Keratinocyte (primary cell): Measurements from ENCODE around the gene SLC44A1. TPM values are rescaled to one million over a fixed set of nuclear protein-coding genes. Genes with fewer than 3 reads are reported as not detected.

Experiments used
- DNase-seq: peaks from one replicate; pipeline ENCODE4 v3.0.0-alpha.2; 2011; ENCODE audit warnings: low read depth, missing footprints, low spot score
- FAIRE-seq: peaks from 2 replicates; lab custom pipeline; 2011; peaks lifted over from hg19 to GRCh38; lab: Jason Lieb, UNC
- H2AFZ ChIP-seq: 2 replicates; pipeline ENCODE4 v1.6.0; 2012; ENCODE audit warnings: low read length, control low read depth, inconsistent platforms; ENCODE audit not compliant: control insufficient read depth
- H3K27ac ChIP-seq: 2 replicates; pipeline ENCODE4 v1.5.1; 2011; ENCODE audit warnings: low read length; ENCODE audit not compliant: control insufficient read depth, insufficient read depth
- H3K27me3 ChIP-seq: 3 replicates; pipeline ENCODE4 v1.6.0; 2011; ENCODE audit warnings: low read length; ENCODE audit not compliant: control insufficient read depth, insufficient read depth; ENCODE audit errors: extremely low read depth
- H3K36me3 ChIP-seq, 2 experiments: 2 replicates in 1 of 2; 3 replicates in 1 of 2; pipeline ENCODE4 v1.5.1; 2011; ENCODE audit warnings: low read length in 2 of 2, mild to moderate bottlenecking in 1 of 2; ENCODE audit not compliant: control insufficient read depth in 2 of 2, insufficient read depth in 2 of 2; ENCODE audit errors: extremely low read depth in 1 of 2
- H3K4me1 ChIP-seq: 3 replicates; pipeline ENCODE4 v1.5.1; 2011; ENCODE audit warnings: low read length; ENCODE audit not compliant: control insufficient read depth, insufficient read depth; ENCODE audit errors: extremely low read depth
- H3K4me2 ChIP-seq: 3 replicates; pipeline ENCODE4 v1.6.0; 2011; ENCODE audit warnings: low read depth, low read length; ENCODE audit not compliant: control insufficient read depth, insufficient read depth; ENCODE audit errors: extremely low read depth
- H3K4me3 ChIP-seq, 3 experiments: fragments of 200-600 bp in 1 of 3; sonication (generic) in 1 of 3; 2 replicates in 2 of 3; 3 replicates in 1 of 3; pipeline ENCODE4 v1.5.1; 2011 to 2016; ENCODE audit warnings: low read length in 3 of 3, mild to moderate bottlenecking in 3 of 3, control low read depth in 2 of 3, inconsistent platforms in 1 of 3, low read depth in 1 of 3, mixed read lengths in 1 of 3, mixed run types in 1 of 3, moderate library complexity in 1 of 3; ENCODE audit not compliant: control insufficient read depth in 2 of 3, insufficient read depth in 2 of 3; ENCODE audit errors: extremely low read depth in 1 of 3
- H3K79me2 ChIP-seq: 2 replicates; pipeline ENCODE4 v1.6.0; 2012; ENCODE audit warnings: low read length; ENCODE audit not compliant: control insufficient read depth, insufficient read depth
- H3K9ac ChIP-seq: 3 replicates; pipeline ENCODE4 v1.6.0; 2011; ENCODE audit warnings: low read length; ENCODE audit not compliant: control insufficient read depth, insufficient read depth; ENCODE audit errors: extremely low read depth
- H3K9me1 ChIP-seq: 3 replicates; pipeline ENCODE4 v1.6.0; 2011; ENCODE audit warnings: low read length; ENCODE audit not compliant: control insufficient read depth, insufficient read depth; ENCODE audit errors: extremely low read depth
- H3K9me3 ChIP-seq: 2 replicates; pipeline ENCODE4 v1.5.1; 2012; ENCODE audit warnings: low read depth, low read length; ENCODE audit not compliant: control insufficient read depth
- H4K20me1 ChIP-seq: 3 replicates; pipeline ENCODE4 v1.6.0; 2011; ENCODE audit warnings: low read length; ENCODE audit not compliant: control insufficient read depth, insufficient read depth; ENCODE audit errors: extremely low read depth
- EZH2 ChIP-seq: IDR thresholded peaks from one replicate; pipeline ENCODE4 v1.6.1; 2012; ENCODE audit warnings: inconsistent platforms, mild to moderate bottlenecking, low read length, moderate library complexity
- dilution Hi-C: fragments of 300-500 bp; cut with MboI; formaldehyde crosslinking; loops from one replicate; pipeline ENCODE4 v1.7.0; 2020; ENCODE audit warnings: low sequenced_read_pairs; ENCODE audit not compliant: extremely low pct_ligation_motif_present
- polyA plus RNA-seq, 5 experiments: library from polyadenylated mRNA; depleted of rRNA in 3 of 5; stranded (reverse) in 3 of 5; stranded (forward) in 1 of 5; unstranded in 1 of 5; fragments of >200 nt; gene quantifications; 1 replicate in 1 of 5; 2 replicates in 3 of 5; 3 replicates in 1 of 5; pipeline versions ENCODE4 v1.2.1 to v1.2.3, GENCODE V29; 2011 to 2012; ENCODE audit warnings: missing spikeins in 2 of 5, low read depth in 1 of 5, low replicate concordance in 1 of 5
- TF ChIP-seq, protein P1 (sequence below), 3 experiments: IDR thresholded peaks in 1 of 3; conservative IDR thresholded peaks in 1 of 3; optimal IDR thresholded peaks in 1 of 3; 2 replicates in 2 of 3; 3 replicates in 1 of 3; pipeline versions ENCODE3 to v1.5.1; 2011; ENCODE audit warnings: low read length in 3 of 3, mild to moderate bottlenecking in 3 of 3, moderate library complexity in 2 of 3, control low read depth in 1 of 3, inconsistent platforms in 1 of 3; ENCODE audit not compliant: insufficient read depth in 2 of 3; ENCODE audit errors: extremely low read depth in 1 of 3

Gene SLC44A1
- polyA plus RNA-seq, 1 donor (not counting 4 experiments of a cell fraction or from before 2014, with no cell fraction given): 22.9 TPM

DNA sequence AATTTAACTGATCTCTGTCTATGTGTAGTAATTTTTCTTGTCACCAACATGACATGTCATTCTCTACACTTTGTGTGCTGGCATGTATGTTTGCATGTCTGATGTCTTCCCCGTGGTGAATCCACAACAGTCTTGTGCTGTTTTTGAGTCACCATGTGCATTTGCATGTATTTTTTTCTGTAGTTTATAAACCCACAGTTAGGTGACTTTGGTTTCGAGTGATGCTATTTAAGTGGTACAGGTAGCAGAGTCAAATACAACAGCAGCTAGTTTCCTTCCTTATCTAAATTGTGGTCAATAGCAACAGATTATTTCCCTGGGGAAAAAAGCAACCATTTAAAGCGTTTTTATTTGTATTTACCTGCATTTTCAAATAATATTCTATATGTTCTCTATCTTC is 113.5 kb downstream of the SLC44A1 start:
- Histone ChIP-seq H3K9me3 (no peaks in the 10 kb centered on the region), H3K9me1 (no peaks in the 10 kb centered on the region), H3K79me2 (no peaks in the 10 kb centered on the region), H3K9ac (no peak overlapping the region), H2AFZ (no peak overlapping the region), H3K4me1 (no peaks in the 10 kb centered on the region), H3K4me2 (no peak overlapping the region), H3K27ac (no peak overlapping the region), H4K20me1 (no peaks in the 10 kb centered on the region), H3K4me3 (no peak overlapping the region), H3K36me3 (peaks cover 0 to 7% of the 10 kb centered on the region in 2 experiments), H3K27me3 (no peaks in the 10 kb centered on the region)
- no peak for DNase-seq
- dilution Hi-C loops: no loop called here
- peak; percentile 20 for FAIRE-seq
- TF ChIP-seq, protein P1, sequence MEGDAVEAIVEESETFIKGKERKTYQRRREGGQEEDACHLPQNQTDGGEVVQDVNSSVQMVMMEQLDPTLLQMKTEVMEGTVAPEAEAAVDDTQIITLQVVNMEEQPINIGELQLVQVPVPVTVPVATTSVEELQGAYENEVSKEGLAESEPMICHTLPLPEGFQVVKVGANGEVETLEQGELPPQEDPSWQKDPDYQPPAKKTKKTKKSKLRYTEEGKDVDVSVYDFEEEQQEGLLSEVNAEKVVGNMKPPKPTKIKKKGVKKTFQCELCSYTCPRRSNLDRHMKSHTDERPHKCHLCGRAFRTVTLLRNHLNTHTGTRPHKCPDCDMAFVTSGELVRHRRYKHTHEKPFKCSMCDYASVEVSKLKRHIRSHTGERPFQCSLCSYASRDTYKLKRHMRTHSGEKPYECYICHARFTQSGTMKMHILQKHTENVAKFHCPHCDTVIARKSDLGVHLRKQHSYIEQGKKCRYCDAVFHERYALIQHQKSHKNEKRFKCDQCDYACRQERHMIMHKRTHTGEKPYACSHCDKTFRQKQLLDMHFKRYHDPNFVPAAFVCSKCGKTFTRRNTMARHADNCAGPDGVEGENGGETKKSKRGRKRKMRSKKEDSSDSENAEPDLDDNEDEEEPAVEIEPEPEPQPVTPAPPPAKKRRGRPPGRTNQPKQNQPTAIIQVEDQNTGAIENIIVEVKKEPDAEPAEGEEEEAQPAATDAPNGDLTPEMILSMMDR (optimal IDR thresholded peaks at IDR 0.05 in 1 of 3, IDR thresholded peaks at IDR 0.05 in 1 of 3, conservative IDR thresholded peaks at IDR 0.05 in 1 of 3; ENCODE audit: extremely low read depth in 1 of 3, insufficient read depth in 2 of 3, low read length in 3 of 3): no peak
- TF ChIP-seq EZH2: no peak

- H4K20me1 ChIP-seq: no peaks in the 10 kb centered on the region
- peaks cover 0 to 7% of the 10 kb centered on the region in 2 experiments for H3K36me3 ChIP-seq
- H2AFZ ChIP-seq: no peak overlapping the region
- no peak for TF ChIP-seq EZH2
- TF ChIP-seq, protein P1 (optimal IDR thresholded peaks at IDR 0.05 in 1 of 3, IDR thresholded peaks at IDR 0.05 in 1 of 3, conservative IDR thresholded peaks at IDR 0.05 in 1 of 3; ENCODE audit: extremely low read depth in 1 of 3, insufficient read depth in 2 of 3, low read length in 3 of 3): no peak
- DNase-seq (no peak), FAIRE-seq (no peak)
- no peak overlapping the region for H3K4me2 ChIP-seq
- no peaks in the 10 kb centered on the region for H3K9me1 ChIP-seq
- H3K9me3 ChIP-seq: no peaks in the 10 kb centered on the region
- H3K27ac ChIP-seq: no peak overlapping the region
- H3K27me3 ChIP-seq: no peaks in the 10 kb centered on the region
- H3K9ac ChIP-seq: no peak overlapping the region
- H3K4me1 ChIP-seq: no peaks in the 10 kb centered on the region
- dilution Hi-C loops: no loop called here
- no peaks in the 10 kb centered on the region for H3K79me2 ChIP-seq
- H3K4me3 ChIP-seq: no peak overlapping the region
Measured at GRCh38 chr9:105359892-105360291, 115.4 kb downstream of the SLC44A1 start.
